ENCODE measurements around the gene WDR37.

The WDR37 gene

DNA sequence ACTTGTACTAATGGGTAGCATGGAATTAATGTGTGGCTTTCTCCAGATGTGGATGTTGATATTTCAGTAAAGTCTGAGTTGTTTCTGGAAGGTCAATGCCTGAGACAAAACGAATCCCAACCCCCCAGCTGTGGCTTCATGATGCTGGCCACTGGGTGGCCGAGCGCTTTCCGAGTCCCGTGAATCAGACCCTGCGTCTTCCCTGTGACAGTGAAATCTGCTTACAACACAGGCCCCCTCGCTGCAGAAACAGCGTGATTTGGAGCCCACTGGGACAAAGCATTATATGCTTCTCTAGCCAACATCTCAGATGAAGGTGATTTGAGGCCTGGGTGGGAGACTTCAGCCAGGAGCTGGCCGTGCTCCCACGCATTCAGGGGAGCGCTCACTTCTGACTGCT is 124.7 kb downstream of the WDR37 start:
- no CpG with 5 or more reads among the region's 11 CpGs for WGBS, 2 donors (ENCODE audit: extremely low coverage in 2 of 2, insufficient read length in 2 of 2, insufficient replicate concordance in 1 of 2)
- no peak overlapping the region for H3K27ac ChIP-seq (replicated peaks; ENCODE audit: low read length)
- no peak overlapping the region for H3K4me3 ChIP-seq (ENCODE audit: low read length in 2 of 2)
- no peak overlapping the region for H2AK5ac ChIP-seq (ENCODE audit: low read depth, low read length)
- no peak overlapping the region for H2BK120ac ChIP-seq (ENCODE audit: low read depth, low read length)
- H2BK15ac ChIP-seq (ENCODE audit: low read length): no peak overlapping the region
- H3K14ac ChIP-seq (ENCODE audit: low read length): no peak overlapping the region
- H2AFZ ChIP-seq (ENCODE audit: low read length): no peak overlapping the region
- no peaks in the 10 kb centered on the region for H3K9me3 ChIP-seq (replicated peaks in 1 of 2; ENCODE audit: control insufficient read depth in 2 of 2, insufficient read depth in 1 of 2, low read depth in 1 of 2, low read length in 2 of 2)
- DNase-seq (ENCODE audit: low spot score): no peak
- H3K18ac ChIP-seq (ENCODE audit: low read length): peak overlapping the region; percentile 7
- H4K8ac ChIP-seq (ENCODE audit: low read depth, low read length): no peak overlapping the region
- H3K36me3 ChIP-seq (replicated peaks in 1 of 2; ENCODE audit: control insufficient read depth in 2 of 2, insufficient read depth in 2 of 2, low read length in 2 of 2): no peaks in the 10 kb centered on the region
- H3K4ac ChIP-seq (ENCODE audit: low read length): no peak overlapping the region
- H3K23ac ChIP-seq (ENCODE audit: low read depth, low read length, poor library complexity): no peak overlapping the region
- no peak overlapping the region for H3K9ac ChIP-seq (ENCODE audit: low read depth, low read length, poor library complexity)
- H3K4me1 ChIP-seq (ENCODE audit: control insufficient read depth in 2 of 2, insufficient read depth in 1 of 2, low read depth in 1 of 2, low read length in 2 of 2): no peaks in the 10 kb centered on the region
- H3K4me2 ChIP-seq (ENCODE audit: insufficient read depth, low read length, poor library complexity, severe bottlenecking): no peak overlapping the region
- no peak overlapping the region for H2BK12ac ChIP-seq (ENCODE audit: low read length)
- H4K91ac ChIP-seq (ENCODE audit: low read depth, low read length, poor library complexity): no peak overlapping the region
- H3K79me1 ChIP-seq (ENCODE audit: low read depth, low read length): no peaks in the 10 kb centered on the region
- H2BK5ac ChIP-seq (ENCODE audit: low read length): no peak overlapping the region
- peaks cover 0 to 16% (median 0%) of the 10 kb centered on the region in 3 experiments for H3K27me3 ChIP-seq (ENCODE audit: control insufficient read depth in 3 of 3, insufficient read depth in 3 of 3, low read depth in 1 of 3, low read length in 3 of 3)
